Heart left ventricle (tissue), 13 donors: ENCODE data around the gene BEND2.

Source experiments
- POLR2A ChIP-seq, 2 donors: fragments of 450-650 bp; IDR thresholded peaks; one replicate each; pipeline ENCODE4 v1.6.1; 2017; ENCODE audit warnings: antibody characterized with exemption in 2 of 2, mild to moderate bottlenecking in 2 of 2, moderate library complexity in 2 of 2
- TF ChIP-seq, protein P1 (sequence below), 12 donors: fragments of 200-600 bp; sonication (generic) in 4 of 12; IDR thresholded peaks; one replicate each; pipeline versions ENCODE4 v1.5.0 to v1.8.0; 2018 to 2022; ENCODE audit warnings: antibody characterized with exemption in 12 of 12, mild to moderate bottlenecking in 5 of 12
- donor health status: ischemic (EF 13 %, LVEDD 7.1; RV severe dilation, severe dysfunction).
- donor health status: DM: no; HTN: yes; CAD: no.
- donor health status: DM: no; HTN: no; CAD: no.
- donor health status: ischemic (EF 25% LVEDD 6.9; RV normal size, moderate dysfunction).
- donor health status: ischemic (EF 25% LVEDD 5.7; RV mildly dilated, moderate dysfunction).
- donor health status: ischemic (EF 35%, LVEDD 5.7; RV mildly dilated, moderate dysfunction).
- donor health status: nonischemic (EF 11% LVEDD 7.7; RV severe dilation, severe dysfunction).
- donor health status: DM: yes; HTN: yes; CAD: no.
- donor health status: PGD.
- donor health status: ischemic (EF 29% LVEDD 5.4; RV normal size, mild dysfunction).
- donor health status: nonischemic (EF 23%, LVEDD 6.1; RV moderate dilation, normal function).

GRCh38 chrX:18129690-18130089 is 91.0 kb downstream of the BEND2 start:
- TF ChIP-seq POLR2A (IDR thresholded peaks at IDR 0.05) = no peak
- TF ChIP-seq, protein P1, sequence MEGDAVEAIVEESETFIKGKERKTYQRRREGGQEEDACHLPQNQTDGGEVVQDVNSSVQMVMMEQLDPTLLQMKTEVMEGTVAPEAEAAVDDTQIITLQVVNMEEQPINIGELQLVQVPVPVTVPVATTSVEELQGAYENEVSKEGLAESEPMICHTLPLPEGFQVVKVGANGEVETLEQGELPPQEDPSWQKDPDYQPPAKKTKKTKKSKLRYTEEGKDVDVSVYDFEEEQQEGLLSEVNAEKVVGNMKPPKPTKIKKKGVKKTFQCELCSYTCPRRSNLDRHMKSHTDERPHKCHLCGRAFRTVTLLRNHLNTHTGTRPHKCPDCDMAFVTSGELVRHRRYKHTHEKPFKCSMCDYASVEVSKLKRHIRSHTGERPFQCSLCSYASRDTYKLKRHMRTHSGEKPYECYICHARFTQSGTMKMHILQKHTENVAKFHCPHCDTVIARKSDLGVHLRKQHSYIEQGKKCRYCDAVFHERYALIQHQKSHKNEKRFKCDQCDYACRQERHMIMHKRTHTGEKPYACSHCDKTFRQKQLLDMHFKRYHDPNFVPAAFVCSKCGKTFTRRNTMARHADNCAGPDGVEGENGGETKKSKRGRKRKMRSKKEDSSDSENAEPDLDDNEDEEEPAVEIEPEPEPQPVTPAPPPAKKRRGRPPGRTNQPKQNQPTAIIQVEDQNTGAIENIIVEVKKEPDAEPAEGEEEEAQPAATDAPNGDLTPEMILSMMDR (IDR thresholded peaks at IDR 0.05) = no peak
